D721Med (cell line): ENCODE data around the gene UPF1.

Source experiments
- DNase-seq: peaks from one replicate; pipeline ENCODE4 v3.0.0; 2011; ENCODE audit warnings: low spot score; ENCODE audit not compliant: insufficient read length
- FAIRE-seq: peaks from 2 replicates; lab custom pipeline; 2011; peaks lifted over from hg19 to GRCh38; lab: Jason Lieb, UNC
- CTCF ChIP-seq: IDR thresholded peaks from 2 replicates; pipeline ENCODE4 v1.5.1; 2012; ENCODE audit warnings: mild to moderate bottlenecking, control low read depth; ENCODE audit not compliant: insufficient read depth; ENCODE audit errors: missing control alignments

UPF1 gene

GRCh38 chr19:18857223-18857622 lies 25.5 kb downstream of the UPF1 start:
- DNase-seq (no peak), FAIRE-seq (no peak)
- no peak for TF ChIP-seq CTCF

- DNase-seq (no peak), FAIRE-seq (no peak)
- no peak for TF ChIP-seq CTCF
Measured at GRCh38 chr19:18858906-18859646, 27.3 kb downstream of the UPF1 start.

- no peak for TF ChIP-seq CTCF
- no peak for FAIRE-seq
Measured at GRCh38 chr19:18859676-18860301, 28.0 kb downstream of the UPF1 start.

GRCh38 chr19:18860302-18860700 lies 28.5 kb downstream of the UPF1 start:
- TF ChIP-seq CTCF: no peak
- DNase-seq (no peak), FAIRE-seq (no peak)

More at GRCh38 chr19:18859676-18860301, 28.0 kb downstream of the UPF1 start:
- DNase-seq: no peak

GRCh38 chr19:18860725-18861124 lies 29.0 kb downstream of the UPF1 start:
- FAIRE-seq (no peak), DNase-seq (no peak)
- no peak for TF ChIP-seq CTCF

- no peak for FAIRE-seq
- no peak for TF ChIP-seq CTCF
- no peak for DNase-seq
Measured at GRCh38 chr19:18861235-18861634, 29.5 kb downstream of the UPF1 start.

- FAIRE-seq (no peak), DNase-seq (no peak)
- TF ChIP-seq CTCF: no peak
Measured at GRCh38 chr19:18861917-18862316, 30.2 kb downstream of the UPF1 start.
